NCI-H774 (cell line): ENCODE data around the gene AKAP6.

Source experiments
- DNase-seq: peaks from one replicate; lab custom pipeline; 2025; lab: John Stamatoyannopoulos, UW

AKAP6 gene

GRCh38 chr14:32823706-32824105, 494.6 kb downstream of the AKAP6 start:
- no peak for DNase-seq

DNA sequence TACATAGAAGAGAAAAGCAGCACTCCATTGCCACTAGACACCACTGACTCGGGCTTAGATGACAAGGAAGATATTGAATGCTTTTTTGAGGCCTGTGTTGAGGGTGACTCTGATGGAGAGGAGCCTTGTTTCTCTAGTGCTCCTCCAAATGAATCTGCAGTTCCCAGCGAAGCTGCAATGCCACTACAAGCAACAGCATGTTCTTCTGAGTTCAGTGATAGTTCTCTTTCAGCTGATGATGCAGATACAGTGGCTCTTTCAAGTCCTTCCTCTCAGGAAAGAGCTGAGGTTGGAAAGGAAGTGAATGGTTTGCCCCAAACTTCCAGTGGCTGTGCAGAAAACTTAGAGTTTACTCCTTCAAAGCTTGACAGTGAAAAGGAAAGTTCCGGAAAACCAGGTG, 495.1 kb downstream of the AKAP6 start:
- DNase-seq, result no peak

- DNase-seq, result no peak
These were observed 496.0 kb downstream of the AKAP6 start for GRCh38 chr14:32825058-32825457.

DNA sequence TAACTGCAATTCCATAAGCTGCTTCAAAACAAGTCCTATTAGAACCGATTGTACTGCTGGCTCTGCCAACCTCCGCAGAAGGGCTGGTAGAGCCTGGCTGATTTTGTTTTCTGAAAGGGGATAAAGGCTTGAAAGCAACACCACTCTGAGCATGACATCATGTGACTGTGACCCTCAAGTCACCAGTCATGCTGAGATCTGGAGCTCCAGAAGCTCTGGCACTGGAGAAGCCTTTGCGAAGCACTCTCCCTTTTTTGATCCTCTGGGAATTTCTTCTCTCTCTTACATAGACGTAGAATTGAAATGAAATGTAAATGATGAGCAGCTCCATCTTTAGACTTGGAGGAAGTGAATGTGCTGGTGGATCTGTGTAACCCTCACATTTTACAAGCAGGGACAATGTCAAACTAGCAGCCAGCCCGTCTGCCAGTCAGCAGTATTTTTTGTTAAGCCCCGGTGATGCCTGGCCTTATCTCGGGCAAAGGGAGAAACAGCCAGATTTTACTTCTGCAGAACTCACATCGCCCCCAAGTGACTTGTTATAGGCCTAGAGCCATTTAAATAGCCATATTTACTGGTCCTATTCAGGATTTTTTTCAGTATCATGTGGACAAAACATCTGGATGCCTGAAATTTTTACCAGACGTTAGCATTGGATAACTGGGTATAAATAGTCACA, 497.4 kb downstream of the AKAP6 start:
- no peak for DNase-seq

GRCh38 chr14:32827514-32827913, 498.4 kb downstream of the AKAP6 start:
- no peak for DNase-seq

DNA sequence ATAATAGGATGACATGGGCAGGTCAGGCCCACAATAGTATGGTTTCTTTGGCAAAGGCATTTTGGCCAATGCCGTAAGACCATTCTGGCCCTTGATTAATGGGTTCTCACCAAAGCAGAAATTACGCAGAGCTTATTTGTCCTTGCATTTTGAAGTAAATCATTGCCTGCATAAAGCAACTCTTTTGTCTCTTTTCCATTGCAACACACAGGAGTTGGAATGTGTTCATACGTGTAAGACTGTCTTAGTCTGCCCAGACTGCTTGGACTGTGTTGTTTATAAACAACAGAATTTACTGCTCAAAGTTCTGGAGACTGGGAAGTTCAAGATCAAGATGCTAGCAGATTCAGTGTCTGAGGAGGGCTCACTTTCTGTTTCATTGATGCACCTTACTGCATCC, 506.8 kb downstream of the AKAP6 start:
- DNase-seq, result no peak

DNA sequence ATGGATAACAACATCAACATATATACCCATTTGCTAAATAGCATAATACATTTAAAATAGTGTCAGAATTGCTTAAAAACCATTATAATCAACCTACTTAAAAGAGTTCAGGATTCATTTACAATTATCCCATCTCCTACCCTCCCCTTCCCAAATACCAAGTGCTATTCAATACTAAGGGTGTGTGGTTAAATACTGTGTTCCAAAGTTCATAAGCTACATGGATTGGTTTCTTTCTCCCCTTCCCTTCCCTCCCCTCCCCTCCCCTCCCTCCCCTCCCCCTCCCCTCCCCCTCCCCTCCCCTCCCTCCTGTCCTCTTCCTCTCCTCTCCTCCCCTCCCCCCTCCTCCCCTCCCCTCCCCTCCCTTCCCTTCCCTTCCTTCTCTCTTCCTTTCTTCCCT, 512.6 kb downstream of the AKAP6 start:
- DNase-seq, result no peak

GRCh38 chr14:32846821-32847365, 517.8 kb downstream of the AKAP6 start:
- DNase-seq, result no peak

GRCh38 chr14:32847867-32848266, 518.8 kb downstream of the AKAP6 start:
- DNase-seq, result no peak

DNA sequence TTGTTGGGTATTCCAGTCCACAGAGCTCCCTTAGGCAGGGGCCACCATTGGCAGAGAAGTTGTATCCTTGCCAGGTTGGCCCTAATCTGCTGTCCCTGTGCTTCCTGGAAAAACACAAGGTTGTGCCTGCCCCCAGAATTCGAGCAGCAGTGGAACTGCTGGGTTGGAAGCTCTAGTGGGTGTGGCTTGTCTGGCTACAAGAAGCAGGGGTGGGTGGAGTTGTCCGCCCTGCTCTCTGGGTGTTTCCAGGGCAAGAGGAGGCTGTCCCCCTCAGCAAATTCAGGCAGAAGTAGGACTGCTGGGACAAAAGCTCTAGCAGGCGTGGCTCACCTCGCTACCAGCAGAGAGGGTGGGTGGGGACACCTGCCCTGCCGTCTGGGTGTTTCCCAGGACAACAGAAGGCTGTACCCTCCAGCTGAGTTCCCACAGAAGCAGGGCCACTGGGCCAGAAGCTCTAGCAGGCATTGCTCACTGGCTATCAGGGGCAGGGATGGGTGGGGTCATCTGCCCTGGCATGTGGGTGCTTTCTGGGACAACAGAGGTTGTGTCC, 536.8 kb downstream of the AKAP6 start:
- DNase-seq, result peak; percentile 8

DNA sequence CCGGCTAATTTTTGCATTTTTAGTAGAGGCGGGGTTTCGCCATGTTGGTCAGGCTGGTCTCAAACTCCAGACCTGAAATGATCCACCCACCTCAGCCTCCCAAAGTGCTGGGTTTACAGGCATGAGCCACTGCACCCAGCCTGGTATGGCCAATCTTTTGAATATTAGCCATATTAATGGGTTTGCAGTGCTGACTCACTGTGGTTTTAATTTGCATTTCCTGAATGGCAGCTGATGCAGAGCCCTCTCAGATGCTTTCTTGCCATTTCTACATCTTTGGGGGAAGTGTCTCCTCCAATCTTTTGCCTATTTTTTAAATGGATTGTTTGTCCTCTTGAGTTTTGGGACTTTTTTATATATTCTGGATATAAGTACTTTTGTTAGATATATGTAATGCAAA, 554.1 kb downstream of the AKAP6 start:
- DNase-seq, result no peak
